HG02938 (cell line): ENCODE measurements around the gene NMRK2.

Experiments used
- ATAC-seq: cut with Tn5 transposase; IDR thresholded peaks from one replicate; pipeline ENCODE4 v1.9.1; 2021; ENCODE audit warnings: mild to moderate bottlenecking, moderate library complexity; ENCODE audit not compliant: unreplicated experiment

Gene NMRK2

DNA sequence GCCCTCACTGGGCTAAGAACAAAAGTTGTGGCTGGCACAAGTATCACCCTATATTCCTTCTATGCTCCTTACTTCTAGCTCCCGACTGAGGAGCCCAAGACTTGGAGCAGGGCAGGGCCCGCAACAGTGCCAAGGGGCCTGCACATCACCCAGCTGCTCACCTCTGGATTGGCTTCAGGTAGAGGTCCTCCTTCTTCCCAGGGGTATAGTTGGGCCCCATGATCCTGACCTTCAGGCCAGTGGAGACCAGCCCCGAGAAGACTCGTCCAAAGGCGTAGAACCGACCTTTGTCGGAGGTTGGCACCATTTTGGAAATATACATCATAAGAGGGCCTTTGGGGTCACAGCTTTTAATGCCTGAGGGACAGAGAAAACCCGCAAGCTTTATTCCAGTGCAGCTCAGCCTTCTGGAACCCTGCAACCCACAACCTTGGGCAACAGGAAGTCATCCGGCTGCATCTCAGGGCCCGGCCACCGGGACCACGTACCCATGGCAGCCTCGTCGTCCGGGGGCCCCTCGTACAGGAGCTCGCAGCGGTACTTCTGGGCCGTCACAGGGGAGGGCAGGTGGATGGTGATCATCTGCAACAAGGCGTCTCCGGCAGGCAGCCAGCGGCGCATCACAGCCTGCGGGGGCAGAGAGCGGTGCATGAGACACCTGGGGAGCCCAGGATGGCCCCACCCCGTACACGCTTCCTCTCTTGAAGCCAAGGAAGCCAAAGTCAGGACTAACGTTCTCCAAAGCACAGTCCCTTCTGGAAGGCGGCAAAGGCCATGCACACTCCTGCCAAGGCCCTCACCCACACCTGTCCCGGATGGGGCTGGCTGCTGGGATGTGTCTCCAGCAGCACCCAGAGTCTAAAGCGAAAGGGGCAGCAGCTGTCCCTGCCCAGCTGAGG lies 47.7 kb downstream of the NMRK2 start:
- ATAC-seq: no peak

DNA sequence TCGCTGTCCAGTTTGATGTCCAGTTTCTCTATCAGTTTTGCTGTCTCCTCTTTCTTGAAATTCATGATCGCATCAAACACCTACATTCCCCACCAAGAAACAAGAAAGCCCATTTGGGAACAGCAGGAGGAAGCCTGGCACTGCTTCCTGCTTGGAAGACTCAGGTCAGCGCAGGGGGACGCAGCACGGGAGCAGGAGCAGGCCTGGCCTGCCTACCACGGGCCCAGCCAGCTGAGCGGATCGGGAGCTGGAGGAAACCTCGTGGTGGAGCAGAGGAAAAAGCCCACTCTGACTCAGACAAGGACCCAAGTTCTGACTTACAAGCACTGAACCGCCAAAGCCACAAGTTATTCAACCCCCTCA lies 48.5 kb downstream of the NMRK2 start:
- ATAC-seq: no peak

DNA sequence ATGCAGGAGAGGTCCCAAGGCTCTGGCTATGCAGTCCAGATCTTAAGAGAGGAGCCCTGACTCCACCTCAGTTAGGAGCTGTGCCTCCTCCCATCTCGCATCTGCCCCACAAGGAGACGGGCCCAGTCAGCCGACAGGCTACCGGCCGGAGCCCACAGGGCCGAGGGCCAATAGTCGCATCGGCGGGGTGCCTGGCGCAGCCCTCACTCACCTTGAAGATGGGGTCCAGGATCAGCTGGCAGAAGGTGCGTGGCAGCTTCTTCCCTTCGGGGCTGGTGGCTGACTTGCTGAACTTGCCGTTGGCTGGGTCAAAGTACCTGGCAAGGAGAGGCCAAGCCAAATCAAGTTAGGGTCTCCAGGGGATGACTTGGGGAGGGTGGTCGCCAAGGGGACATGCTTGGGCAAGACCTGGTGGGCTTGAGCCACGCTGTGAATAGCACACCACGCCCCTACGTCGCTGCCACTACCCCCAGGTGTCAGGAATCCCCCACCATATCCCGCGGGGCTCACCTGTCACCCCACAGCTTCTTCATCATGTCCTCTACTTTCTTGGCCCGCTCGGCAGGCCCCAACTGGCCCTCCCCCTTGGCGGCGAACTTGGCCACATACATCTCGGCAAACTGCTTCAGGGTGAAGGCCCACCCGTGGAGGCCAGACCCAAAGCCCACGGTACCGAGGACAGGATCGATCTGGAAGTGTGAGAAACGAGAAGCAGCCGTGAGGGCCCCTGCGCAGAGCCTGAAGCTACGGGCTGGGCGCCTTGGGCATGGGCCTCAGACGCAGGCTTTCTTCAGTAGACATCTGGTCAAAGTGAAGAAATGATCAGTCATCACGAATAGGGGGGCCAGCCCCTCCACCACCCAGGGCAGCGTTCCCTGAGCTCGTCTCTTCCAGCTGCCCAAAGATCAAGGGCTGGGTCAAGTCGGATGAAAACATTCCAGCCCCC lies 49.1 kb downstream of the NMRK2 start:
- ATAC-seq: no peak

DNA sequence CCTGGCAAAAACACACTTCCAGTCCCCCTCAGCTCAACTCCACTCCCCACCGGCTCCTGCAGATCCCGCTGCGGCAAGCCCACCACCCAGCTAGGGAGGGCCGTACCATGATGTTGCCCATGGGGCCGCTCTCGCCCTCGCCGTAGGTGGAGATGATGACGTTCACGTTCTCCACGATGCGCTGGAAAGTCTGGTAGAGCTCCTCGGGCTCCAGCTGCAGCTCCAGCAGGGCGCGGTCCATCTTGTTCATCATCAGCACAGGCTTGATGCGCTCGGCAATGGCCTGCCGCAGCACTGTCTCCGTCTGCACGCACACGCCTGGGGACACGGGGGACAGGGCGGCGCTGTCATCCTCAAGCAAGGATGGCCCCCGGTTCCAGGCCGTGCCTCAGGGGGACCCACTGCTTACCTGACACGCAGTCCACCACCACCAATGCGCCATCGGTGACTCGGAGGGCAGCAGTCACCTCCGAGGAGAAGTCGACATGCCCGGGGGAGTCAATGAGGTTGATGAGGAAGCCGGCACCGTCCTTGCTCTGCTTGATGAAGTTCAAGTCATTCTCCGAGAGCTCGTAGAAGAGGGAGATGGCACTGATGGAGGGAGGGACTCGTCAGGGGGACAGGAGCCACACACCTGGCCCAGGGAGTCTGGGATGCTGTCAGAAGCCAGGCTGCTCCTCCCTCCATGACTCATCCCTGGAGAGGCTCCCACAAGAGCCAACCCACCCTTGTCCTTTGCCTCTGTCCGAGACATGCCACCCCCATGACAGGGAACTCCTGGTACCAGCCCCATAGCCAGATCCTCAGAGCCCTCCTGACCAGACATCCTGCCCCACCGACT lies 50.1 kb downstream of the NMRK2 start:
- ATAC-seq: no peak

DNA sequence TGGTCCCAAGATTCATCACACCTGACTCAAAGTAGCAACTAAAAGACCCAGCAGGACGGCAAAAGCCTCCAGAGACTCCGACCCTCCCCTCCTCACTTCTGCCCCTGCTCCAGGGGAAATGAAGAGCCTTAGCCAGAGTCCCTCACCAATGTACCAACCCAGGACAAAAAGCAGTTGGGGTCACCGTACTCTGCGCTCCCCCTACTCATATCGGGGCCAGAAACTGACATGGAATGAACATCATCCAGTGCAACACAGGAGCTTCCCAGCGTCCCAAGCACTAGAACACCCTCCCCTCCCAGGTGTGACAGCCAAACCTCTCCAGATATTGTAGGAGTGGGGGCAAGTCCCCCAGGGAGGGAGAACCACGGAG lies 50.7 kb downstream of the NMRK2 start:
- ATAC-seq: no peak

DNA sequence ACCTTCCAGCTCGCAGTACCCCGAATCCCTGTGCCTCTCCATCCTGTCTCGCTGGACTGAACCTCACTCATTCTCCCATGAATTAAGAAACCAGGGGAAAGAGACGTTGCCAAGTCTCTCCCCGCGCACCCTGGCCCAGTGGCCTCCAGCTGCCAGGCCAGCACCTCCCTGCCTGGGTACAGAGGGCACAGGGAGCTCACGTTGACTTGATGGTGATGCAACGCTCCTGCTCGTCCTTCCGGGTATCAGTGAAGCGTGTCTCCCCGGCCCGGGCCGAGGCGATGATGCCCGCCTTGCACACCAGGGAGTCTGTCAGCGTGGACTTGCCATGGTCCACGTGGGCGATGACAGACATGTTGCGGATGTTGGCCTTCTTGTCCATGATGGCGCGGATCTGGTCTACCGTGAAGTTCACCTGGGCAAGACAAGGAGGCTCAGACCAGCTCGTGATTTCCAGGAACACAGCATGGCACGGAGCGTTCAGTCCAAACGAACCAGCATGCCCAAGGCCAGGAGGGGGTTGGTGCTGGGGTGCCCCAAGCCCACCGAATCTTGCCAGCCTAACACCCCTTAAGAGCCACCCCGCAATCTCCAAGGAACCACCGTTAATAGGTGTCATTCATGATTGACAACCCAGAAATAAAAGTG lies 51.2 kb downstream of the NMRK2 start:
- no peak for ATAC-seq

DNA sequence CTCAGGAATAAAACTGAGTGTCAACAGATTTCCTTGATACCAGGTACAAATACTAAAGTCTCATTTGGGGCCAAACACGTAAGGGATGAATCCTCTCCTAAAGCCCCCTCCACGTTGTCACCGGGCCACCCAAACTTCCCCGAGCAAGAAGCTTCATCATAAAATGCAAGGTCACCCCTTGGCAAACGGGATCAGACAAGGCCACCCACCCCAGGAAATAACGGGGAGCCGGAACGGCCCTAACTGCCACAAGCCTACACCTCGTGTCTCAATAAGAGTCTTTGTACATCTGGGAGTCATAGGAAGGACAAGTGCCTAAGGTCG lies 51.7 kb downstream of the NMRK2 start:
- ATAC-seq: no peak

DNA sequence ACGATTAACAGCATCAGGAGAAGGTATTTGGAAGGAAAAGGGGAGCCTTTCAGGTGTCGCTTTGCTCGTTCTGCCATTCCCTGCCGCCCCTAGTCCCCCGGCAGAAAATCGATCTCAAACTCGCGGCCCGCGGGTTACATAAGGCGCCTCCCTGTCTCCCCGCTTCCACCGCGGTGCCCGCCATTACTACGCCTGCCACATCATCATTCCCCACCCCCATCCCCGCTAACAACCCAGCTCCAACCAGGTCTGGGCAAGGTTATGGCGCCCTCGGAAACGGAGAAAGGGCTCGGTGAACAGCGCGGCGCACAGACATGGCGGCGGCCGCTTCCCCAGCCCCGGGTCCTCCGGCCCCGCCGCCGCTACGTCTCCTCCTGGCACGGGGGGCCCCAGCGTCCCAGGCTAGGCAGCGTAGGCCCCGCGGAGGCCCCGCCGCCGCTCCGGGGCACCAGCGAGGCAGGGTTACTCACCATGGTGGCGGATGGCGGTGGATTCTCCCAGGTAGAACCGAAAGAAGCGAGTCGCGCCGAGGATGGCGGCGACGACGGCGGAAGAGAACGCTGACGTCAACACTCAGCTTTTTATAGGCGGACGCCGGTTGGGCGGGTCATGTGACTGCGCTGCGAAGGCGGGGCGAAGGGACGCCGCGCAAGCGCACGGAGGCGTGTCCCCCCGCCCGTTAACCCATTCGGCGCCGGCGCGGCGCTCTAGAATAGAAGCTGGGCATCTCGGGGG lies 52.2 kb downstream of the NMRK2 start, which contains the start of gene EEF2:
TSS of gene EEF2 (minus strand) at position 556 of the 735 bp plus-strand sequence. CDS start at position 473, 83 bp downstream.
- no peak for ATAC-seq

DNA sequence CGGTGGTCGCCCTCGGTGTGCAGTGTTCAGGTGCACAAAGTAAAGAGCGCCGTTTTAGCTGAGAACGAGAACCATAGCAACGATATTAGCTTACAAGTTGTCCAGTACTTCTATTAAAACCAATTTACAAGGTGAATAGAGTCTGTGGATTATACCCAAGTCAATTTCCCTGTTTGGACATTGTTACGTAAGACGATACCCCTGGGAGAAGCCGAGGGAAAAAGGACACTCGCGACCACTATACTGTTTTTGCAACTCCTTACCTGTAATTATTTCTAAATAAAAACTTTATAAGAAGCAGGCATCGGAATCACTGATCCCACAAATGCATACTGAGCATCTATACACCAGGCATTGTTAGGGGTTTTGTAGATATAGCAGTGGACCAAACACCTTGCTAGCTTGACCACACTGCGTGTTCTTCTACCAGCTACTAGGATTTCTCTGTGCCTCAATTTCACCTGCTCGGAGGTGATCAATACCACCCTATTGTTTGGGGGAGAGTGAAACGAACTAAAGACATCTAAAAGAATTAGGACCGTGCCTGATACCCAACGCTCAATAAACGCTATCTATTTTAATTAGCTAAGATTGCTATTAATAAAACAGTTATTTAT lies 52.9 kb downstream of the NMRK2 start:
- no peak for ATAC-seq

DNA sequence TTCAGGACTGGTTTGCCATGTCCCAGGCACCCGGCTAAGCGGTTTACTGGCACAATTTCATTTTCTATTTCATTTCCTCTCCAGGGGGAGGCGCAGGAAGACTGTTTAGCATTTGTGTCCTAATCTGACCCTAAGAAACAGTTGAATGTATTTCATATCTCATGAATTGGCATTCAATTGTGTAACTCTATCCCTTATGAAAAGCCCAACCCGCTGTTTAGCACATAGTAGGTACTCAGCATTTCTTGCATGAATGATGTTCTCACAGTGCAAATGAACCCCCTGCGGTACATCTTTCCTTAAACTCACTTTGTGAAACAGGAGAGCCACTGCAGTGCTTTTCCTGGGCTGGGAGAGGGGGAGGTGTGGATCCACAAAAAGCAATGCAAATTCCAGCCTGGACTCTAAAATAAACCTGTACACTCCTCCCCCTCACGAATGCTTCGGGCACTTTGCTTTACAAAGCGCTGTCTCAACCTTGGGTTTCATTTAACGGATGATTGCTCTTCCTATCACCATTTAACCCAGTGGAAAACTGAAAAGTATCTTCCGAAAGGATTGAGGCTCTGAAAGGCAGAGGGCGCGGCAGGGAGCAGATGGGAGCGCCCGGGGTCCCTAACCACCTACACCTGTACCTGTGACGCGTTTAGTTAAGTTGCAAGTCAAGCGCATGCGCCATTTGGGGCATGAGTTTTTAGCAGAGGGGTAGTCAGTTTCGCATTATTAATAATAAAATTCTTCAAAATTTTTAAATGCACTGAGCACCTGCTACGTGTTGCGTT lies 53.6 kb downstream of the NMRK2 start:
- ATAC-seq: no peak

DNA sequence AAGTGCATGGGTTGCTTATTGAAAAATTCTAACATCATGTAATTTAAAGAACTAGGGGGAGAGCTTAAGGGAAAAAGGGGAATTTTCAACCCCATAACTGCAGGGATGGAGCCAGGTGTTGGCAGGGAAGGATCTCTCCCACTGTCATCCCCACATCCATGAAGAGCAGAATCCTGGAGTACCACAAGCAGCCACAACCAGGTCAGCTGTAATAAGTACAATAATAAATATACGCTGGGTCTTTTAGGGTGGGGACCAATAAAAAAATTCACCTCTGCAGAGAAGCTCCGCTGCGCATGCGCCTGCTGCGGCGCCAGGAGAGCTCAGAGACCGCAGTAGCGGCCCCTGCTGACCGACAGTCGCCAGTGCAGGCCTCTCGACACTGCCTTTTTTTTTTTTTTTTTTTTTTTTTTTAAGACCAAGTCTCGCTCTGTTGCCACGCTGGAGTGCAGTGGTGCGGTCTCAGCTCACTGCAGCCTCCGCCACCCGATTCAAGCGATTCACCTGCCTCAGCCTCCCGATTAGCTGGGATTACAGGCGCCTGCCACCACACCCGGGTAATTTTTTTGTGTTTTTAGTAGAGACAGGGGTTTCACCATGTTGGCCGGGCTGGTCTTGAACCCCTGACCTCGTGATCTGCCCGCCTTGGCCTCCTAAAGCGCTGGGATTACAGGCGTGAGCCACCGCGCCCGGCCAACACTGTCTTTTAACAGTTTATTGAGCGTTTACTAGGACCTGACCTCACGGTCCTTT lies 54.9 kb downstream of the NMRK2 start:
- ATAC-seq: no peak

DNA sequence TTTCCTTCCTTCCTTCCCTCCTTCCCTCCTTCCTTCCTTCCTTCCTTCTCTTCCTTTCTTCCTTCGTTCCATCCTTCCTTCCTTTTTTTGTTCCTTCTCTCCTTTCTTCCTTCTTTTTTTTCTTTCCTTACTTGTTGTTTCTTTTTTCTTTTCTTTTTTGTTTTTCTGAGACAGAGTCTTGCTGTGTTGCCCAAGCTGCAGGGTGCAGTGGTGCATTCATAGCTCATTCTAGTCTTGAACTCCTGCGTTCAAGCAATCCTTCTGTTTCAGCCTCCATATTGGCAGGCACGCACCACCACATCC lies 57.9 kb downstream of the NMRK2 start:
- no peak for ATAC-seq
